Liver (tissue), 3 donors: ENCODE measurements around the gene COL1A2.

Experiments
- HNF4A ChIP-seq, 2 donors: conservative IDR thresholded peaks; 2 replicates each; pipeline ENCODE4 v1.6.1; 2016; ENCODE audit warnings: antibody characterized with exemption in 2 of 2, mild to moderate bottlenecking in 2 of 2
- HNF4G ChIP-seq: IDR thresholded peaks from 2 replicates; pipeline ENCODE4 v1.6.1; 2016; ENCODE audit warnings: antibody characterized with exemption
- RAD21 ChIP-seq, 2 donors: IDR thresholded peaks; 2 replicates each; pipeline ENCODE4 v1.6.1; 2016; ENCODE audit warnings: antibody characterized with exemption in 2 of 2, mild to moderate bottlenecking in 2 of 2
- TAF1 ChIP-seq: conservative IDR thresholded peaks from 2 replicates; pipeline ENCODE4 v1.6.1; 2016; ENCODE audit warnings: antibody characterized with exemption, mild to moderate bottlenecking
- TF ChIP-seq, protein P1 (sequence below): fragments of 150-350 bp; IDR thresholded peaks from 2 replicates; pipeline ENCODE4 v1.5.1; 2017; ENCODE audit warnings: improper control_type of control experiment, low read depth, low read length; ENCODE audit not compliant: missing input control
- TF ChIP-seq, protein P2 (sequence below): IDR thresholded peaks from 2 replicates; pipeline ENCODE4 v1.6.1; 2016; ENCODE audit warnings: antibody characterized with exemption
- donor health status: healthy.
- donor health status: healthy.

DNA sequence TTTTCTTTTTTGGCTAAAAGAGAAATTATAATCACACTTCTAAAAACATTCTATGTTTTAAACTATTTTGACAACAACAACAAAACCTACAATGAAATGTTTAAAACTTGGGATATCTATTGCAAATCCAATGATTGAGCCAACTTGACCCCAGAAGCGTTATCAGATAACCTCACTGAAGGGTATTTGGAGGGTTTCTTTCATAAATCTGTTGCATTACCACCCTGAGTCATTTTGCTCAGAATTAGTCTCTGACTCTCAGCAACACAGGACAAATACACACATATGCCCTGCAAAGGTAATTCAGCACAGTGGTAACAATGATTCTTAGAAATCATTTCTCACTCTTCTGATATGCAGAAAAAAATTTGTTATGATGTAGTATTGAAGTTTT is 2.3 kb upstream of the COL1A2 start:
- TF ChIP-seq TAF1 (no peak), RAD21 (IDR thresholded peaks at IDR 0.05) (no peak), HNF4G (no peak), HNF4A (conservative IDR thresholded peaks at IDR 0.05) (no peak)
- TF ChIP-seq, protein P1, sequence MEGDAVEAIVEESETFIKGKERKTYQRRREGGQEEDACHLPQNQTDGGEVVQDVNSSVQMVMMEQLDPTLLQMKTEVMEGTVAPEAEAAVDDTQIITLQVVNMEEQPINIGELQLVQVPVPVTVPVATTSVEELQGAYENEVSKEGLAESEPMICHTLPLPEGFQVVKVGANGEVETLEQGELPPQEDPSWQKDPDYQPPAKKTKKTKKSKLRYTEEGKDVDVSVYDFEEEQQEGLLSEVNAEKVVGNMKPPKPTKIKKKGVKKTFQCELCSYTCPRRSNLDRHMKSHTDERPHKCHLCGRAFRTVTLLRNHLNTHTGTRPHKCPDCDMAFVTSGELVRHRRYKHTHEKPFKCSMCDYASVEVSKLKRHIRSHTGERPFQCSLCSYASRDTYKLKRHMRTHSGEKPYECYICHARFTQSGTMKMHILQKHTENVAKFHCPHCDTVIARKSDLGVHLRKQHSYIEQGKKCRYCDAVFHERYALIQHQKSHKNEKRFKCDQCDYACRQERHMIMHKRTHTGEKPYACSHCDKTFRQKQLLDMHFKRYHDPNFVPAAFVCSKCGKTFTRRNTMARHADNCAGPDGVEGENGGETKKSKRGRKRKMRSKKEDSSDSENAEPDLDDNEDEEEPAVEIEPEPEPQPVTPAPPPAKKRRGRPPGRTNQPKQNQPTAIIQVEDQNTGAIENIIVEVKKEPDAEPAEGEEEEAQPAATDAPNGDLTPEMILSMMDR: no peak
- TF ChIP-seq, protein P2, sequence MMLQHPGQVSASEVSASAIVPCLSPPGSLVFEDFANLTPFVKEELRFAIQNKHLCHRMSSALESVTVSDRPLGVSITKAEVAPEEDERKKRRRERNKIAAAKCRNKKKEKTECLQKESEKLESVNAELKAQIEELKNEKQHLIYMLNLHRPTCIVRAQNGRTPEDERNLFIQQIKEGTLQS: no peak
